Epithelial cell of esophagus (primary cell): ENCODE data around the gene SLC10A7.

Experiments used
- DNase-seq: peaks from one replicate; pipeline ENCODE4 v3.0.0; 2010; ENCODE audit warnings: low read depth
- H3K4me3 ChIP-seq: 2 replicates; pipeline ENCODE4 v1.5.1; 2011; ENCODE audit warnings: mild to moderate bottlenecking, low read length, control low read depth
- TF ChIP-seq, protein P1 (sequence below): IDR thresholded peaks from 2 replicates; pipeline ENCODE4 v1.5.1; 2011; ENCODE audit warnings: low read depth, mild to moderate bottlenecking, low read length, control low read depth, inconsistent platforms; ENCODE audit not compliant: insufficient read depth; ENCODE audit errors: missing control alignments

Gene SLC10A7

DNA sequence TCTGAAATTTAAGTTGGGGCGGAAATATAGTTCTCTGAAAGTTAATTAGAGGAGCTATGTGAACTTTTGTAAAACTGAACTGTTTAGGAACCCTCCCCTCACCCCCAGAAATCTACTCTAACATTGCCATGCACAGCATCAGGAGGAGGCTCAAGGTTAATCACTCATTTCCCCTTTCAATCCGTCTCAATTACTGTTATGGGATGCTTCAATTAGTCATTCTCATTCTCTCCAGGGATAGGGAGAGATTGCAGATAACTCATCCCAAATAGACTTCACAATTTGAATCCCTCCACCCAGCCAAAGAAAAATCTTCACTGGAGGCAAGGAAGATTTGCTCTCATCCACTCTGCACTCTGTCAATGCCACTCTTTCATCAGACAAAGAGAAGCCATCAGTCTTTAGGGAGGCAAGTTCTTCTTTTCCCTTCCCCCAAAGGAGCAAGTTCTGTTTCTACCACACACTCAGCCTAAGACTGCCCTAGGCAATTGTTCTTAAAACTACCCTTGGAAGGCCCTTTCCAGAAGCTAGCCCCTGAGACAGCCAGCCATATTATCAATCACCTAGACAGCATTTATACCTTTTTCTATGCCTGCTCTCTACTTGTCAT is 140.4 kb downstream of the SLC10A7 start:
- H3K4me3 ChIP-seq: no peak overlapping the region
- DNase-seq: peak; percentile 7
- TF ChIP-seq, protein P1, sequence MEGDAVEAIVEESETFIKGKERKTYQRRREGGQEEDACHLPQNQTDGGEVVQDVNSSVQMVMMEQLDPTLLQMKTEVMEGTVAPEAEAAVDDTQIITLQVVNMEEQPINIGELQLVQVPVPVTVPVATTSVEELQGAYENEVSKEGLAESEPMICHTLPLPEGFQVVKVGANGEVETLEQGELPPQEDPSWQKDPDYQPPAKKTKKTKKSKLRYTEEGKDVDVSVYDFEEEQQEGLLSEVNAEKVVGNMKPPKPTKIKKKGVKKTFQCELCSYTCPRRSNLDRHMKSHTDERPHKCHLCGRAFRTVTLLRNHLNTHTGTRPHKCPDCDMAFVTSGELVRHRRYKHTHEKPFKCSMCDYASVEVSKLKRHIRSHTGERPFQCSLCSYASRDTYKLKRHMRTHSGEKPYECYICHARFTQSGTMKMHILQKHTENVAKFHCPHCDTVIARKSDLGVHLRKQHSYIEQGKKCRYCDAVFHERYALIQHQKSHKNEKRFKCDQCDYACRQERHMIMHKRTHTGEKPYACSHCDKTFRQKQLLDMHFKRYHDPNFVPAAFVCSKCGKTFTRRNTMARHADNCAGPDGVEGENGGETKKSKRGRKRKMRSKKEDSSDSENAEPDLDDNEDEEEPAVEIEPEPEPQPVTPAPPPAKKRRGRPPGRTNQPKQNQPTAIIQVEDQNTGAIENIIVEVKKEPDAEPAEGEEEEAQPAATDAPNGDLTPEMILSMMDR: no peak

GRCh38 chr4:146379744-146380143 is 142.0 kb downstream of the SLC10A7 start:
- TF ChIP-seq, protein P1: no peak
- H3K4me3 ChIP-seq: no peak overlapping the region
- peak; percentile 47 for DNase-seq

DNA sequence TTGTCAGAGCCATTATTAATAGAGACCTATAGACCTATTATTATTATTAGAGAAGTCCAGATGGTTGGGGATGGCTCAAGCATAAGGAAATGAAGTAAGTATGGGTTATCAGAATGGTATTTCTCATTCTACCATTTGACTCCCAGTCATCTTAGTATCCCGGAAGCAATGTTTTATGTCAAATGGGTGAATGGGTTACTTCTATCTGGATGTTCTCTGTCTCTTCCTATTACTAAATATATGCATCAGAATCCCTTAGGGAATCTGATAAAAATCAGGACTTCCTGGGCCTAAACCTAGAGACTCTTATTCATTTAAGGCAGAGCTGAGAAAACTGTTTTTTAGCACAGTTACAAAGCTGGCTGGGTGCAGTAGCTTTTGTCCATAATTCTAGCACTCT is 149.9 kb downstream of the SLC10A7 start:
- H3K4me3 ChIP-seq: no peak overlapping the region
- TF ChIP-seq, protein P1: no peak
- DNase-seq: no peak

DNA sequence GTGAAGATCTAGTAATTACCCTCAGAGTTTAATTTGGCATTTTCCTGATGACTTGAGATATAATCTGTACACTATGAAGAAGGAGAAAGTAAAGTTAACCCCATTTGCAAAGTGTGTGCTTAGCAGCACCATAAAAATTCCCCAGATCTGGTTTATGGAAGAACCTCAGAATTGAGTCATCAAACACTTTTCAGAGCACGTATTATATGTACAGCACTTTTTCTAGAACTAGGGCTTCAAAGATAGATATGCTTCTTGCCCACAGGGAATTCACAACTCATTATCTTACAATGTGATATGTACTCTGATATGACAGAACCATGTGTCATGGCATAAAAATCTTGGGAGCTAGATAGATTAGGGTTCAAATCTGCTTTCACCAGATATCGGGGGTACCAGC is 150.9 kb downstream of the SLC10A7 start:
- no peak overlapping the region for H3K4me3 ChIP-seq
- DNase-seq: peak; percentile 22
- TF ChIP-seq, protein P1: no peak

GRCh38 chr4:146369446-146369845 is 152.3 kb downstream of the SLC10A7 start:
- TF ChIP-seq, protein P1: no peak
- DNase-seq: no peak
- H3K4me3 ChIP-seq: no peak overlapping the region

DNA sequence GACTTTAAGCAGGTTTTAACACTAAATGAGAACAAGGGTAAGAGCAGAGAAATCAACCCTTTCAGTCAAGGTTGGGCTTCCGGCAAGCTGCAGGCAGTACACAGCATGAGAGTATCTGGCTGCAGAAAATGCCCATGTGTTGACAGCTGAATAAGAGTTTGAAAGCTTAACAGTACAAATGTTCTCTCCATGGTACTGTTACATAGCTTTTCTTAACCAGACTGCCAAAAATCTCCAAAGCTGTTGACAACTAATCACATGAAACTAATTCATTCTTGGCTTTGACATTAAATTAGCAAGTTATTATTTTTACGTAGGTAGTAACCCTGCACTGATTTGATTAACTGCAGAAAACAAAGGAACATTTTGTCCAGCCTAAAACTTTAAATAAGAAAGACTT is 153.5 kb downstream of the SLC10A7 start:
- TF ChIP-seq, protein P1: no peak
- H3K4me3 ChIP-seq: no peak overlapping the region
- DNase-seq: no peak

GRCh38 chr4:146367347-146367746 is 154.4 kb downstream of the SLC10A7 start:
- H3K4me3 ChIP-seq: no peak overlapping the region
- DNase-seq: no peak
- TF ChIP-seq, protein P1: no peak
